HCT116 (cell line): Measurements from ENCODE around the gene SLCO1A2. TPM values are rescaled to one million over a fixed set of nuclear protein-coding genes. Genes with fewer than 3 reads are reported as not detected.

Experiments used
- ATAC-seq: fragments of 200-7000 bp; cut with Tn5 transposase; 2 replicates; pipeline ENCODE4 v1.9.1; 2020; ENCODE audit warnings: mild to moderate bottlenecking, moderate library complexity
- BruUV-seq: library from RNA; stranded (reverse); fragments of 400-500 nt; replicated peaks from 2 replicates; lab custom pipeline; 2021; lab: Mats Ljungman, UMichigan
- CTCF ChIA-PET: fragments of 300-600 bp; sonication (Branson Sonifier 250); formaldehyde crosslinking; loops from one replicate; lab custom pipeline; 2021; ENCODE audit warnings: antibody characterized with exemption; lab: Charles Lee
- POLR2A ChIA-PET: fragments of 300-600, 350-600 bp; sonication (Branson Sonifier 250); formaldehyde crosslinking; loops from one replicate; lab custom pipeline; 2021; ENCODE audit warnings: antibody characterized with exemption; lab: Charles Lee
- RAD21 ChIA-PET, 2 experiments: fragments of 300-600 bp; sonication (Branson Sonifier 250); formaldehyde crosslinking; loops; one replicate each; lab custom pipeline; 2023; ENCODE audit warnings: low total read pairs in 2 of 2; ENCODE audit not compliant: uncharacterized antibody in 2 of 2, unreplicated experiment in 2 of 2, low non-redundant PET in 1 of 2; lab: Charles Lee
- DNase-seq: peaks from one replicate; pipeline ENCODE4 v3.0.0-alpha.2; 2010; ENCODE audit warnings: low read depth, low spot score
- H2AFZ ChIP-seq: fragments of 200-600 bp; shearing (Covaris generic), sonication (generic); 2 replicates; pipeline ENCODE4 v1.6.1; 2017; ENCODE audit warnings: low read depth, mixed run types, mixed read lengths, antibody characterized with exemption, low read length; ENCODE audit not compliant: poor library complexity, severe bottlenecking
- H3K27ac ChIP-seq: 2 replicates; pipeline ENCODE4 v1.5.1; 2012; ENCODE audit warnings: low read depth, low read length
- H3K27me3 ChIP-seq: fragments of 200-600 bp; sonication (generic); 2 replicates; pipeline ENCODE4 v1.6.1; 2016; ENCODE audit warnings: mixed run types, low read length, mixed read lengths; ENCODE audit not compliant: insufficient read depth
- H3K36me3 ChIP-seq, 2 experiments: fragments of 200-500 bp in 1 of 2; fragments of 200-600 bp in 1 of 2; sonication (Bioruptor generic) in 1 of 2; sonication (generic) in 1 of 2; 2 replicates each; pipeline versions ENCODE4 v1.5.1 to v1.6.1; 2014 to 2016; ENCODE audit warnings: low read length in 2 of 2, inconsistent platforms in 1 of 2, mixed read lengths in 1 of 2, mixed run types in 1 of 2; ENCODE audit not compliant: insufficient read depth in 2 of 2, control insufficient read depth in 1 of 2
- H3K4me1 ChIP-seq, 2 experiments: fragments of 200-600 bp in 1 of 2; sonication (generic) in 1 of 2; 2 replicates each; pipeline versions ENCODE4 v1.5.1 to v1.6.1; 2012 to 2017; ENCODE audit warnings: low read length in 2 of 2, inconsistent platforms in 1 of 2, mild to moderate bottlenecking in 1 of 2, mixed read lengths in 1 of 2, mixed run types in 1 of 2, moderate library complexity in 1 of 2; ENCODE audit not compliant: insufficient read depth in 2 of 2, control insufficient read depth in 1 of 2
- H3K4me2 ChIP-seq: fragments of 200-600 bp; sonication (generic); 2 replicates; pipeline ENCODE4 v1.6.1; 2017; ENCODE audit warnings: mixed run types, low read length, mixed read lengths
- H3K4me3 ChIP-seq, 2 experiments: fragments of 200-600 bp in 1 of 2; sonication (generic) in 1 of 2; replicated peaks in 1 of 2; 2 replicates each; pipeline ENCODE4 v1.5.1; 2011 to 2016; ENCODE audit warnings: low read length in 2 of 2, control low read depth in 1 of 2, low read depth in 1 of 2, mild to moderate bottlenecking in 1 of 2, mixed read lengths in 1 of 2, mixed run types in 1 of 2
- H3K79me2 ChIP-seq: fragments of 200-600 bp; sonication (generic); 2 replicates; pipeline ENCODE4 v1.6.1; 2017; ENCODE audit warnings: mild to moderate bottlenecking, mixed run types, low read length, moderate library complexity, mixed read lengths; ENCODE audit not compliant: insufficient read depth
- H3K9ac ChIP-seq: fragments of 200-600 bp; sonication (generic); 2 replicates; pipeline ENCODE4 v1.6.1; 2016; ENCODE audit warnings: low read length, mixed read lengths
- H3K9me2 ChIP-seq: fragments of 200-600 bp; sonication (generic), shearing (Covaris generic); 2 replicates; pipeline ENCODE4 v1.6.1; 2017; ENCODE audit warnings: mixed run types, mild to moderate bottlenecking, moderate library complexity; ENCODE audit not compliant: insufficient read depth
- H3K9me3 ChIP-seq, 2 experiments: fragments of 200-500 bp in 1 of 2; fragments of 200-600 bp in 1 of 2; sonication (Bioruptor generic) in 1 of 2; sonication (generic) in 1 of 2; 2 replicates each; pipeline ENCODE4 v1.6.1; 2014 to 2017; ENCODE audit warnings: low read length in 2 of 2, mixed read lengths in 2 of 2, inconsistent platforms in 1 of 2, low read depth in 1 of 2, mild to moderate bottlenecking in 1 of 2, mixed run types in 1 of 2, moderate library complexity in 1 of 2; ENCODE audit not compliant: control insufficient read depth in 1 of 2, insufficient read depth in 1 of 2
- H4K20me1 ChIP-seq: fragments of 200-600 bp; sonication (generic), shearing (Covaris generic); 2 replicates; pipeline ENCODE4 v1.6.1; 2017; ENCODE audit warnings: mixed run types, mild to moderate bottlenecking, moderate library complexity; ENCODE audit not compliant: insufficient read depth
- CEBPB ChIP-seq: IDR thresholded peaks from 2 replicates; pipeline ENCODE4 v1.6.1; 2012; ENCODE audit warnings: low read depth
- CTCF ChIP-seq, 3 experiments: fragments of 200-600 bp in 1 of 3; sonication (generic) in 1 of 3; IDR thresholded peaks in 2 of 3; conservative IDR thresholded peaks in 1 of 3; 2 replicates each; pipeline ENCODE4 v1.5.1; 2012 to 2017; ENCODE audit warnings: low read depth in 2 of 3, low read length in 2 of 3, antibody characterized with exemption in 1 of 3, borderline replicate concordance in 1 of 3, control low read depth in 1 of 3, mild to moderate bottlenecking in 1 of 3, mixed read lengths in 1 of 3, mixed run types in 1 of 3, moderate library complexity in 1 of 3; ENCODE audit not compliant: insufficient read depth in 1 of 3
- EGR1 ChIP-seq: IDR thresholded peaks from 2 replicates; pipeline ENCODE4 v1.6.1; 2012; ENCODE audit warnings: low read depth
- ELF1 ChIP-seq: IDR thresholded peaks from 2 replicates; pipeline ENCODE4 v1.6.1; 2012; ENCODE audit warnings: low read depth, borderline replicate concordance
- EZH2phosphoT487 ChIP-seq: fragments of 200-600 bp; IDR thresholded peaks from 2 replicates; pipeline ENCODE4 v1.6.1; 2018; ENCODE audit warnings: antibody characterized with exemption, borderline replicate concordance
- JUND ChIP-seq: IDR thresholded peaks from 2 replicates; pipeline ENCODE4 v1.6.1; 2012
- POLR2AphosphoS5 ChIP-seq: IDR thresholded peaks from 2 replicates; pipeline ENCODE4 v1.6.1; 2011; ENCODE audit warnings: mild to moderate bottlenecking, low read depth, low read length, moderate library complexity
- RAD21 ChIP-seq: IDR thresholded peaks from 2 replicates; pipeline ENCODE4 v1.6.1; 2012; ENCODE audit warnings: low read depth, mild to moderate bottlenecking
- REST ChIP-seq: IDR thresholded peaks from 2 replicates; pipeline ENCODE4 v1.6.1; 2012; ENCODE audit warnings: low read depth
- SIN3A ChIP-seq: IDR thresholded peaks from 2 replicates; pipeline ENCODE4 v1.6.1; 2012; ENCODE audit warnings: low read depth
- SP1 ChIP-seq: IDR thresholded peaks from 2 replicates; pipeline ENCODE4 v1.6.1; 2012; ENCODE audit warnings: low read depth
- SRF ChIP-seq: IDR thresholded peaks from 2 replicates; pipeline ENCODE4 v1.6.1; 2012; ENCODE audit warnings: low read depth
- TCF7L2 ChIP-seq: IDR thresholded peaks from 2 replicates; pipeline ENCODE4 v1.7.0; 2011; ENCODE audit warnings: borderline replicate concordance, inconsistent platforms; ENCODE audit not compliant: insufficient read depth, insufficient read length; ENCODE audit errors: extremely low read depth
- YY1 ChIP-seq: IDR thresholded peaks from 2 replicates; pipeline ENCODE4 v1.6.1; 2011; ENCODE audit warnings: low read length, low read depth, moderate library complexity, mild to moderate bottlenecking; ENCODE audit not compliant: insufficient replicate concordance; ENCODE audit errors: extremely low read depth
- ZBTB33 ChIP-seq: IDR thresholded peaks from 2 replicates; pipeline ENCODE4 v1.6.1; 2011; ENCODE audit warnings: mild to moderate bottlenecking, low read length, moderate library complexity; ENCODE audit not compliant: insufficient replicate concordance; ENCODE audit errors: extremely low read depth
- ZFX ChIP-seq: fragments of 450-650 bp; IDR thresholded peaks from 2 replicates; pipeline ENCODE4 v1.6.1; 2017
- ZNF274 ChIP-seq: fragments of 200-500 bp; sonication (Bioruptor generic); IDR thresholded peaks from 2 replicates; pipeline ENCODE4 v1.6.1; 2014; ENCODE audit warnings: mild to moderate bottlenecking, low read depth, low read length, inconsistent platforms
- intact Hi-C: fragments of 100-400 bp; cut with micrococcal nuclease; formaldehyde crosslinking; loops from 2 replicates; pipeline ENCODE4 v1.10.0; 2022
- total RNA-seq: library from RNA; stranded (reverse); gene quantifications from one replicate; pipeline ENCODE4 v1.2.1, GENCODE V29; 2021; ENCODE audit not compliant: unreplicated experiment

The SLCO1A2 gene
- total RNA-seq, 1 experiment from 2014 or later, result 0.49 TPM

- TF ChIP-seq RAD21 (no peak), TCF7L2 (no peak), SIN3A (no peak), EGR1 (no peak), CTCF (IDR thresholded peaks at IDR 0.05 in 2 of 3, conservative IDR thresholded peaks at IDR 0.05 in 1 of 3; ENCODE audit: borderline replicate concordance in 1 of 3, insufficient read depth in 1 of 3, low read depth in 2 of 3, low read length in 2 of 3) (no peak)
Measured at GRCh38 chr12:21221778-21222177, 112.9 kb downstream of the SLCO1A2 start (continued).

- DNase-seq (no peak), ATAC-seq (no peak)
- H3K9me3 ChIP-seq, result no peaks in the 10 kb centered on the region
- no peak overlapping the region for H3K27ac ChIP-seq
- CTCF ChIA-PET, result no interaction called here
- H3K4me1 ChIP-seq, result no peaks in the 10 kb centered on the region
- H3K4me2 ChIP-seq, result no peak overlapping the region
- POLR2A ChIA-PET, result no interaction called here
- intact Hi-C loops, result no loop called here
- H4K20me1 ChIP-seq, result no peaks in the 10 kb centered on the region
- no peaks in the 10 kb centered on the region for H3K27me3 ChIP-seq
- H3K4me3 ChIP-seq, result no peak overlapping the region
- H3K79me2 ChIP-seq, result no peaks in the 10 kb centered on the region
- no TSS peak for BruUV-seq
- no peak overlapping the region for H2AFZ ChIP-seq
- H3K36me3 ChIP-seq, result no peaks in the 10 kb centered on the region
- no peaks in the 10 kb centered on the region for H3K9me2 ChIP-seq
- no peak overlapping the region for H3K9ac ChIP-seq
- RAD21 ChIA-PET, result no interaction called here
- TF ChIP-seq SRF (no peak), CEBPB (no peak), REST (no peak), EZH2phosphoT487 (no peak), JUND (no peak), POLR2AphosphoS5 (no peak), ELF1 (no peak), ZBTB33 (no peak), ZNF274 (no peak), CTCF (IDR thresholded peaks at IDR 0.05 in 2 of 3, conservative IDR thresholded peaks at IDR 0.05 in 1 of 3; ENCODE audit: borderline replicate concordance in 1 of 3, insufficient read depth in 1 of 3, low read depth in 2 of 3, low read length in 2 of 3) (no peak), YY1 (no peak), SP1 (no peak), ZFX (no peak)
Measured at GRCh38 chr12:21221072-21221471, 113.6 kb downstream of the SLCO1A2 start.
